PC-3 (cell line): ENCODE results near the gene NFATC2.

Source experiments
- CTCF ChIP-seq: fragments of 300-600 bp; sonication (generic); conservative IDR thresholded peaks from 2 replicates; pipeline ENCODE4 v1.5.1; 2017; ENCODE audit warnings: antibody characterized with exemption, low read depth, mild to moderate bottlenecking, low read length
- EZH2phosphoT487 ChIP-seq: fragments of 300-600 bp; sonication (generic); IDR thresholded peaks from 2 replicates; pipeline ENCODE4 v1.6.1; 2018; ENCODE audit warnings: mild to moderate bottlenecking, antibody characterized with exemption, low read length, borderline replicate concordance

DNA sequence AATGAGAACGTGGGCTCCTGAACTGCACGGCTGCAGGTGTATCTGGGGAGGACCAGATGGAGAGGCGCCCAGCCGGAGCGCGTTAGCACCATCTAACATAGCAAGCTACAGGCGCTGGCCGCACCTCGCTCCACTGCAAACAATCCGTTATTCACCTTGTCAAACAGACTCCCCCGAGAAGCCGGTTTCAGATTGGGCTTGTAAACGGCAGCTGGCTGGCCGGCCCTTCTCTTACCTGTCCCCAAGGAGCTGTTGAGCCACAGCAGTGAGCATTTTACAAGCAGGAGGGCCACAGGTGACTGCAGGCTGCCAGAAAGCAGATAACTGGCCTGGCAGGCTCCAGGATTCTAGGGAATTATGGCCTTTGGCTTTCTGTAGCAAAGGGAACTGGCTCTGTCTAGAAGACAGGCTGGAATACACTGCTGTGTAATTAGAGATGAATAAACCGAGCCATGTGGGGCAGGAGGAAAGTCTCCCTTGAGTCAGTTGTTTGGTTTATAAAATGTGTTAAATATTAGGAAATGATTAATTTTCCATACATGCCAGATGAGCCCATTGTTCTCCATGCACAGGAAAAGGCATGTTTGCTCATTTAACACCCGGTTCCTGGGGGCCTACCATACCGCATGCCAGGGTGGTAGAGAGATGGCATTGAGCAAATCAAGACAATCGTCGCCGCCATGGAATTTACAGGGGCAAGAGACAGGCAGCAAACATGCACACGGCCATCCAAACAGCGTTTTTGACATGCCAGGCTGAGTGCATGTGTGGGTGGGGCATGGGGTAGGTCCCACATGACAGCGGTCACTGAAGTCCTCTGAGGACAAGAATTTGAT lies 159.3 kb downstream of the NFATC2 start:
- TF ChIP-seq CTCF = no peak
- no peak for TF ChIP-seq EZH2phosphoT487
